Thoracic aorta (tissue), 2 donors: ENCODE results near the gene MBOAT7. TPM values are rescaled to one million over a fixed set of nuclear protein-coding genes. Genes with fewer than 3 reads are reported as not detected.

Experiments used
- ATAC-seq: fragments of 150-250 bp; one replicate; pipeline ENCODE4 v1.8.0; 2017; ENCODE audit warnings: low read depth; ENCODE audit not compliant: insufficient number of reproducible peaks, low FRiP score
- DNase-seq: peaks from one replicate; pipeline ENCODE4 v3.0.0-alpha.2; 2020; ENCODE audit warnings: low spot score
- H3K27ac ChIP-seq, 2 donors: fragments of 200-600 bp; sonication (generic); 1 replicate in 1 of 2; 2 replicates in 1 of 2; pipeline ENCODE4 v1.5.1; 2016; ENCODE audit warnings: mild to moderate bottlenecking in 2 of 2, moderate library complexity in 2 of 2
- H3K27me3 ChIP-seq: fragments of 200-600 bp; sonication (generic); replicated peaks from 2 replicates; pipeline ENCODE4 v1.6.0; 2016; ENCODE audit warnings: mild to moderate bottlenecking; ENCODE audit not compliant: insufficient read depth
- H3K36me3 ChIP-seq: fragments of 200-600 bp; sonication (generic); one replicate; pipeline ENCODE4 v1.5.1; 2016
- H3K4me1 ChIP-seq, 2 donors: fragments of 200-600 bp; sonication (generic); 1 replicate in 1 of 2; 2 replicates in 1 of 2; pipeline versions ENCODE4 v1.5.1 to v1.6.0; 2016; ENCODE audit warnings: low read depth in 2 of 2, mild to moderate bottlenecking in 1 of 2; ENCODE audit not compliant: control insufficient read depth in 1 of 2
- H3K4me3 ChIP-seq: fragments of 200-600 bp; sonication (generic); 2 replicates; pipeline ENCODE4 v1.5.1; 2016; ENCODE audit warnings: mild to moderate bottlenecking
- H3K9me3 ChIP-seq: fragments of 200-600 bp; sonication (generic); 2 replicates; pipeline ENCODE4 v1.5.1; 2016
- CTCF ChIP-seq: fragments of 200-600 bp; sonication (generic); IDR thresholded peaks from one replicate; pipeline ENCODE4 v1.5.1; 2019; ENCODE audit warnings: antibody characterized with exemption
- total RNA-seq, 2 donors: library from RNA; depleted of rRNA; stranded (reverse); fragments of >200 nt; gene quantifications; one replicate each; pipeline versions ENCODE4 v1.1.0 to v1.2.3, GENCODE V29; 2016

The MBOAT7 gene
- total RNA-seq, 2 donors from 2014 or later = 46.0 to 61.1 TPM

DNA sequence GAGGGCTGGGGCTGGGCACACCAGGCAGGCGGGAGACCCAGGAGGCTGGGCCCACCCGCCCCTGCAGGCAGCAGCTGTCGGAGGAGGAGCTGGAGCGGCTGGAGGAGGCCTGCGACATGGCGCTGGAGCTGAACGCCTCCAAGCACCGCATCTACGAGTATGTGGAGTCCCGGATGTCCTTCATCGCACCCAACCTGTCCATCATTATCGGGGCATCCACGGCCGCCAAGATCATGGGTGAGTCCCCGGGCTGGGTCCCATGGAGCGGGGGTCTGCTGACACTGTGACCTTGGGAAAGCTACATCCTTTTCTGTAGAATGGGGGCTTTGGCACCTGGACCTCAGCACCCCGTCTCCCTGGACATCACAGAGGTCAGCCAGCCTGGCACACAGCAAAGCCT, 65.7 kb downstream of the MBOAT7 start:
- H3K27ac ChIP-seq = no peak overlapping the region
- peaks cover 87% of the 10 kb centered on the region for H3K36me3 ChIP-seq
- no peak for TF ChIP-seq CTCF
- H3K4me1 ChIP-seq = no peaks in the 10 kb centered on the region
- ATAC-seq = no peak
- DNase-seq = no peak
- H3K27me3 ChIP-seq = no peaks in the 10 kb centered on the region
- no peak overlapping the region for H3K4me3 ChIP-seq
- H3K9me3 ChIP-seq = no peaks in the 10 kb centered on the region

Other genes with a start within 250 kb of the MBOAT7 start
- not detected for gene CACNG8, start 226.6 kb downstream of the MBOAT7 start, total RNA-seq
- not detected for gene CACNG6, start 197.9 kb downstream of the MBOAT7 start, total RNA-seq
- gene VSTM1, start 125.7 kb downstream of the MBOAT7 start, total RNA-seq = not detected
- not detected for gene TARM1, start 108.2 kb downstream of the MBOAT7 start, total RNA-seq
- gene OSCAR, start 88.8 kb downstream of the MBOAT7 start, total RNA-seq = 1 to 10 TPM; 4.6 to 8.0 TPM
- gene NDUFA3, start 86.7 kb downstream of the MBOAT7 start, total RNA-seq = 10 to 100 TPM; 13.0 to 16.6 TPM
- gene TFPT, start 73.9 kb downstream of the MBOAT7 start, total RNA-seq = 1 to 10 TPM; 8.7 to 8.8 TPM
- gene PRPF31, start 73.8 kb downstream of the MBOAT7 start, total RNA-seq = 10 to 100 TPM; 48.2 to 54.3 TPM
- 10 to 100 TPM; 20.8 to 28.1 TPM for gene CNOT3, start 51.8 kb downstream of the MBOAT7 start, total RNA-seq
- gene LENG1, start 29.9 kb downstream of the MBOAT7 start, total RNA-seq = 1 to 10 TPM; 7.6 to 8.0 TPM
- 1 to 10 TPM in 1 of 2 donors, under 1 TPM in 1; 0.41 to 7.8 TPM for gene TMC4, start 16.4 kb downstream of the MBOAT7 start, total RNA-seq
- 10 to 100 TPM; 38.5 to 60.7 TPM for gene TSEN34, start 1.7 kb upstream of the MBOAT7 start, total RNA-seq
- 1,000 to 10,000 TPM; 1,017 to 1,395 TPM for gene RPS9, start 11.3 kb upstream of the MBOAT7 start, total RNA-seq
- 10 to 100 TPM; 21.9 to 71.5 TPM for gene LILRB3, start 33.4 kb upstream of the MBOAT7 start, total RNA-seq
- 1 to 10 TPM; 4.6 to 5.2 TPM for gene LILRA6, start 53.2 kb upstream of the MBOAT7 start, total RNA-seq
- gene LILRB5, start 67.7 kb upstream of the MBOAT7 start, total RNA-seq = 10 to 100 TPM; 17.6 to 60.4 TPM
- gene LILRB2, start 91.5 kb upstream of the MBOAT7 start, total RNA-seq = 10 to 100 TPM; 11.1 to 13.7 TPM
- 10 to 100 TPM in 1 of 2 donors, 1 to 10 TPM in 1; 9.6 to 12.2 TPM for gene LILRA5, start 123.6 kb upstream of the MBOAT7 start, total RNA-seq
- not detected for gene LILRA4, start 149.6 kb upstream of the MBOAT7 start, total RNA-seq
- 10 to 100 TPM; 31.2 to 64.7 TPM for gene LAIR1, start 175.4 kb upstream of the MBOAT7 start, total RNA-seq
- not detected for gene TTYH1, start 225.9 kb upstream of the MBOAT7 start, total RNA-seq